Measurements from ENCODE around the gene IGLL5. TPM values are rescaled to one million over a fixed set of nuclear protein-coding genes. Genes with fewer than 3 reads are reported as not detected.

IGLL5 gene
- total and polyA plus RNA-seq, 9 donors = 0.40 to 9.8 (median 1.5) TPM; not detected in 1

GRCh38 chr22:22927196-22927887 is 39.7 kb downstream of the IGLL5 start:
- 84 to 92% (median 87%) methylated on average over 21 of the region's 21 CpGs for WGBS, 3 donors
- no peak for DNase-seq
- H3K27me3 ChIP-seq = no peaks in the 10 kb centered on the region
- H3K27ac ChIP-seq = no peak overlapping the region
- intact Hi-C loops (cut with DNase I) = no loop called here
- TF ChIP-seq POLR2A (IDR thresholded peaks at IDR 0.05) (no peak), EP300 (IDR thresholded peaks at IDR 0.05) (no peak), CTCF (IDR thresholded peaks at IDR 0.05) (no peak)
- H3K4me1 ChIP-seq (ENCODE audit: insufficient read depth) = no peaks in the 10 kb centered on the region
- H3K4me3 ChIP-seq = no peak overlapping the region
- H3K36me3 ChIP-seq = no peaks in the 10 kb centered on the region
- no peaks in the 10 kb centered on the region for H3K9me3 ChIP-seq

- Histone ChIP-seq H3K4me1 (ENCODE audit: insufficient read depth) (no peaks in the 10 kb centered on the region), H3K4me3 (no peak overlapping the region), H3K9me3 (no peaks in the 10 kb centered on the region), H3K27ac (no peak overlapping the region), H3K36me3 (no peaks in the 10 kb centered on the region), H3K27me3 (no peaks in the 10 kb centered on the region)
- DNase-seq = no peak
- TF ChIP-seq EP300 (IDR thresholded peaks at IDR 0.05) (no peak), POLR2A (IDR thresholded peaks at IDR 0.05) (no peak), CTCF (IDR thresholded peaks at IDR 0.05) (no peak)
- WGBS, 3 donors = 75 to 76% (median 76%) methylated on average over 7 of the region's 7 CpGs
- intact Hi-C loops (cut with DNase I) = no loop called here
Measured at GRCh38 chr22:22927888-22928665, 40.5 kb downstream of the IGLL5 start.

GRCh38 chr22:22928666-22929380 is 41.2 kb downstream of the IGLL5 start:
- 66 to 71% (median 69%) methylated on average over 11 of the region's 11 CpGs for WGBS, 3 donors
- DNase-seq = no peak
- Histone ChIP-seq H3K9me3 (no peaks in the 10 kb centered on the region), H3K36me3 (no peaks in the 10 kb centered on the region), H3K27ac (no peak overlapping the region), H3K27me3 (no peaks in the 10 kb centered on the region), H3K4me1 (ENCODE audit: insufficient read depth) (no peaks in the 10 kb centered on the region), H3K4me3 (no peak overlapping the region)
- no peak for TF ChIP-seq POLR2A (IDR thresholded peaks at IDR 0.05)
- no peak for TF ChIP-seq CTCF (IDR thresholded peaks at IDR 0.05)
- TF ChIP-seq EP300 (IDR thresholded peaks at IDR 0.05) = no peak
- intact Hi-C loops (cut with DNase I) = no loop called here

GRCh38 chr22:22929381-22930221 is 42.0 kb downstream of the IGLL5 start:
- H3K27me3 ChIP-seq = no peaks in the 10 kb centered on the region
- no peaks in the 10 kb centered on the region for H3K36me3 ChIP-seq
- DNase-seq = no peak
- H3K4me1 ChIP-seq (ENCODE audit: insufficient read depth) = no peaks in the 10 kb centered on the region
- 87 to 90% (median 90%) methylated on average over 16 of the region's 16 CpGs for WGBS, 3 donors
- H3K27ac ChIP-seq = no peak overlapping the region
- no peaks in the 10 kb centered on the region for H3K9me3 ChIP-seq
- intact Hi-C loops (cut with DNase I) = no loop called here
- TF ChIP-seq EP300 (IDR thresholded peaks at IDR 0.05) = no peak
- no peak for TF ChIP-seq POLR2A (IDR thresholded peaks at IDR 0.05)
- no peak for TF ChIP-seq CTCF (IDR thresholded peaks at IDR 0.05)
- H3K4me3 ChIP-seq = no peak overlapping the region

Measured in ovary (tissue), 9 donors.